ENCODE measurements around the gene KCNK3.

Gene KCNK3

GRCh38 chr2:26780203-26780760 is 87.8 kb downstream of the KCNK3 start:
- Histone ChIP-seq H2AFZ (ENCODE audit: low read depth) (no peak overlapping the region), H3K4me1 (ENCODE audit: low read depth, poor library complexity, severe bottlenecking) (peaks cover 8% of the 10 kb centered on the region), H3K27ac (no peak overlapping the region), H3K27me3 (ENCODE audit: insufficient read depth, low read depth) (no peaks in the 10 kb centered on the region), H3K9ac (no peak overlapping the region), H3K79me2 (ENCODE audit: insufficient read depth, low read depth) (no peaks in the 10 kb centered on the region), H3K36me3 (ENCODE audit: insufficient read depth) (no peaks in the 10 kb centered on the region), H3K4me3 (IDR thresholded peaks at IDR 0.05; ENCODE audit: insufficient read depth, low read depth, low read length) (no peak overlapping the region), H4K20me1 (ENCODE audit: insufficient read depth) (no peaks in the 10 kb centered on the region), H3K4me2 (no peak overlapping the region)
- no peak for TF ChIP-seq CTCF (conservative IDR thresholded peaks at IDR 0.05; ENCODE audit: low read depth, low read length)

All from KMS-11 (cell line).